Measurements from ENCODE around the gene CDKN2B.

CDKN2B gene

GRCh38 chr9:21994556-21995005 is 14.5 kb downstream of the CDKN2B start, which contains the start of gene CDKN2B-AS1:
Gene CDKN2B-AS1 (plus strand): TSS chr9:21994791.
- peak in 1 of 2 donors; percentile 15 for DNase-seq (ENCODE audit: low read depth in 2 of 2)

GRCh38 chr9:21993893-21994555 is 15.1 kb downstream of the CDKN2B start, which contains the start of gene CDKN2A:
Gene CDKN2A (minus strand): TSS chr9:21994392.
- peak in 1 of 2 donors; percentile 17 for DNase-seq (ENCODE audit: low read depth in 2 of 2)

GRCh38 chr9:21993007-21993406 is 16.1 kb downstream of the CDKN2B start:
- DNase-seq (ENCODE audit: low read depth in 2 of 2): no peak

- DNase-seq (ENCODE audit: low read depth in 2 of 2): no peak
Observed at GRCh38 chr9:21991072-21991959, 17.8 kb downstream of the CDKN2B start.

GRCh38 chr9:21989440-21990189 is 19.5 kb downstream of the CDKN2B start:
- no peak for DNase-seq (ENCODE audit: low read depth in 2 of 2)

GRCh38 chr9:21988056-21988990 is 20.8 kb downstream of the CDKN2B start:
- no peak for DNase-seq (ENCODE audit: low read depth in 2 of 2)

- no peak for DNase-seq (ENCODE audit: low read depth in 2 of 2)
Observed at GRCh38 chr9:21985964-21986667, 23.0 kb downstream of the CDKN2B start.

- no peak for DNase-seq (ENCODE audit: low read depth in 2 of 2)
Observed at GRCh38 chr9:21984101-21984500, 25.0 kb downstream of the CDKN2B start.

GRCh38 chr9:21983561-21983935 is 25.6 kb downstream of the CDKN2B start:
- no peak for DNase-seq (ENCODE audit: low read depth in 2 of 2)

- no peak for DNase-seq (ENCODE audit: low read depth in 2 of 2)
Observed at GRCh38 chr9:21982861-21983560, 26.1 kb downstream of the CDKN2B start.

- DNase-seq (ENCODE audit: low read depth in 2 of 2): no peak
Observed at GRCh38 chr9:21982391-21982790, 26.7 kb downstream of the CDKN2B start.

GRCh38 chr9:21976334-21976875 is 32.7 kb downstream of the CDKN2B start:
- DNase-seq (ENCODE audit: low read depth in 2 of 2): no peak

GRCh38 chr9:21974722-21975409 is 34.2 kb downstream of the CDKN2B start:
- DNase-seq (ENCODE audit: low read depth in 2 of 2): peak; percentile 43 to 52

GRCh38 chr9:21974343-21974721 is 34.8 kb downstream of the CDKN2B start:
- no peak for DNase-seq (ENCODE audit: low read depth in 2 of 2)

GRCh38 chr9:21972361-21972760 is 36.7 kb downstream of the CDKN2B start:
- no peak for DNase-seq (ENCODE audit: low read depth in 2 of 2)

GRCh38 chr9:21970800-21971640 is 38.1 kb downstream of the CDKN2B start:
- no peak for DNase-seq (ENCODE audit: low read depth in 2 of 2)

GRCh38 chr9:21969951-21970799 is 38.9 kb downstream of the CDKN2B start:
- no peak for DNase-seq (ENCODE audit: low read depth in 2 of 2)
